GM10266 (cell line): ENCODE measurements around the gene ZNF726.
"Not testable (repeated sequence)": the region's sequence is repeated elsewhere in the genome, so short reads cannot be mapped to it uniquely, and the experiment has no call there.

Experiments used
- DNase-seq: peaks from one replicate; pipeline ENCODE4 v3.0.0; 2012; ENCODE audit errors: extremely low spot score
- CTCF ChIP-seq: IDR thresholded peaks from 2 replicates; pipeline ENCODE4 v1.5.1; 2012; ENCODE audit warnings: mild to moderate bottlenecking, low read depth; ENCODE audit not compliant: control insufficient read depth, insufficient read depth; ENCODE audit errors: missing control alignments

ZNF726 gene

DNA sequence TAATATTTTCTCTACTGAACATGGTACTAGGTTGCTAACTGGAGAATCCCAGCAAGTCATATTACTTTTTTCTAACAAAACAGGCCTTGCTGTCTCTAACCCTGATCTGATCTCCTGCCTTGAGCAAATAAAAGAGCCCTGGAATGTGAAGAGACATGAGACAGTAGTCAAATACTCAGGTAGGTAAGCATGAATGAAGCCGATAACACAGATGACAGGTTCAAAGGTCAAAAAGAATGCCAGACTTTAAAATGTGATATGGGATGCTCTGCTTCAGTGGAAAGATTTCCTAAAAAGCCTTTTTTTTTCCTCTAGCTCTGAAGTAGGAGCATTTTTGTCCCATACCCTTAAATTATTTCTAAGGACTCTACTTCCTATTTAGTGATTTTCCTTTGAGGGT lies 28.7 kb downstream of the ZNF726 start:
- no peak for DNase-seq
- TF ChIP-seq CTCF = no peak

DNA sequence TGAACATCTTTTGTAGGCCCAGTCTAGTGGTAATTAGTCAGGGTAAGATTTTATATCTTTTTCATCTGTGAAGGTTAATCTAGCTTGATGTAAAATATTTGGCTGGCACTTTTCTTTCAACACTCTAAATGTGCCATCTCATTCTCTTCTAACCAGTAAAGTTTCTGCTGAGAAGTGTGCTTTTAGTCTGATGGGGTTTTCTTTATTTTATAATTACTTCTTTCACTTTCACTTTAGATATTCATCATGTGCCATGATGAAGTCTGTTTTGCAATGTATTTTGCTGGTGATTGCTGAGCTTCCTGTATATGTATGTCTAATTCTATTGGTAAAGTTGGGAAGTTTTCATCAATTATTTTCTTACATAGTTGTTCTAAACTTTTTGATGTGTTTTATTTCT lies 31.9 kb downstream of the ZNF726 start:
- no peak for TF ChIP-seq CTCF
- DNase-seq = no peak

DNA sequence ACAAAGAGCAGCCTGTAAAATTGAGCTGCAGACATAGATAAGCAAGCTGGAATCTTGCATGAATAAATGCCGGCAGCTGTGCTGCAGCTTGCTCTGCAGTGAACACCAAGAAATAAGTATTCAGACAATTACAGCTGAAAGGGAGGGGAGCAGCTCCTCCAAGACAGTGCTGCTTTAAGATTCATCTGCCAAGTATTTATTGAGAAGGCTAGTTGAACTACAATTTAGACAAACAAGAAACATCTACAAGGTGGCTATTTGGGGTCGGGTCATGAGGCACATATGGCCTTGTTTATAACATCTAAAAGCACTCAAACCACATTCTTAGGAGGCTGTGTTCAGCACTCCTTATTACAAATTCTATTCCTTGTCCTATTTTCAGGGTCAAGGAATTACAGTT lies 34.9 kb downstream of the ZNF726 start:
- DNase-seq = no peak
- TF ChIP-seq CTCF = no peak

DNA sequence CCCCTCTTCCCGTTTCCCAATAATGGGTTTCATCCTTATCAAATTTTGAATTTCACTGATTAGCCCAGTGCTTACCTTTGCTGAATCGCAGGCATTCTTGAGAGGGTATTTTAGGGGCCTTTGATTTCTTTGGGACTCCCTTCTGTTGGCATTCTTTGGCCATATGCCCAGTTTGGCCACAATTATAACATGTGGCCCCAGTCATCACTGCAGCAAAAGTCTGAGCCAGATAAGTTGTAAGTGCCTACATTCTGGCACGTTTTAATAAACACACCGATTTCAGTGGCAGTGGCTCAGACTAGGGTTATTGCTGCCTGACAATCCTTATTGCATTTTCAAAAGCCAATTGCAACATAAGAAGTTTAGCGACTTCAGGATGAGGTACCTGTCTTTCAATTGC lies 41.4 kb downstream of the ZNF726 start:
- no peak for DNase-seq
- no peak for TF ChIP-seq CTCF

DNA sequence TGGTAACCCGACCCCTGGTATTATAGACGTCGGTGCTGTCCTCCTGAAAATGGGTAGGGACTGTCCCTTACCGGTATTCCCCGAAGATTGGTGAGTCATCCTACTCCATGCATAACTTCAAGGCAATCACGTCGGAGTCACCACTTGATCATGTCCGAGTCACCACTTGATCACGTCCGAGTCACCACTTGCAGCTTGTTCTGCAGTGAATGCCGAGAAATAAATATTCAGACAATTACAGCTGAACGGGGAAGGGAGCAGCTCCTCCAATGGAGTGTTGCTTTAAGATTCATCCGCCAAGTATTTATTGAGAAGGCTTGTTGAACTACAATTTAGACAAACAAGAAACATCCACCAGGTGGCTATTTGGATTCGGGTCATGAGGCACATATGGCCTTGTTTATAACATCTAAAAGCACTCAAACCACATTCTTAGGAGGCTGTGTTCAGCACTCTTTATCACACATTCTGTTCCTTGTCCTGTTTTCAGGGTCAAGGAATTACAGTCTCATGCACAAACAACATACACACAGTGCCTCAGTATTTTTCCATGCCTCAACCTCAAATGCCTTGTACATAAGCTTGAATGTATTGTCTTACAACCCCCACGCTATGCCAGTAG lies 43.1 kb downstream of the ZNF726 start:
- no peak for TF ChIP-seq CTCF
- no peak for DNase-seq

- DNase-seq = not testable (repeated sequence)
Observed at GRCh38 chr19:23963396-23963795, 48.7 kb downstream of the ZNF726 start.

GRCh38 chr19:23963881-23964280 lies 49.2 kb downstream of the ZNF726 start:
- not testable (repeated sequence) for DNase-seq

GRCh38 chr19:23964334-23964733 lies 49.6 kb downstream of the ZNF726 start:
- not testable (repeated sequence) for DNase-seq

GRCh38 chr19:23969630-23970029 lies 54.9 kb downstream of the ZNF726 start:
- TF ChIP-seq CTCF = no peak
- no peak for DNase-seq
